GM12892 (cell line): Measurements from ENCODE around the gene RMND1.

Experiments used
- DNase-seq: peaks from one replicate; pipeline ENCODE4 v3.0.0; 2011; ENCODE audit not compliant: insufficient read length
- FAIRE-seq: peaks from 2 replicates; lab custom pipeline; 2011; peaks lifted over from hg19 to GRCh38; lab: Jason Lieb, UNC
- POLR2A ChIP-seq: IDR thresholded peaks from 2 replicates; pipeline ENCODE4 v1.6.1; 2011; ENCODE audit warnings: low read depth, low read length, control low read depth
- POLR2AphosphoS5 ChIP-seq: IDR thresholded peaks from 2 replicates; pipeline ENCODE4 v1.6.1; 2011; ENCODE audit warnings: low read depth, low read length, control low read depth
- TAF1 ChIP-seq: IDR thresholded peaks from 2 replicates; pipeline ENCODE4 v1.6.1; 2011; ENCODE audit warnings: low read depth, mild to moderate bottlenecking, control low read depth, low read length, borderline replicate concordance

The RMND1 gene

GRCh38 chr6:151409260-151409659, 42.7 kb downstream of the RMND1 start:
- DNase-seq (no peak), FAIRE-seq (no peak)
- TF ChIP-seq POLR2A: no peak
- no peak for TF ChIP-seq TAF1
- TF ChIP-seq POLR2AphosphoS5: no peak

- DNase-seq: no peak
Measured at GRCh38 chr6:151408858-151409257, 43.1 kb downstream of the RMND1 start.

GRCh38 chr6:151403919-151404308, 48.0 kb downstream of the RMND1 start:
- FAIRE-seq (no peak), DNase-seq (no peak)
- TF ChIP-seq POLR2A (no peak), TAF1 (no peak), POLR2AphosphoS5 (no peak)

More at GRCh38 chr6:151408858-151409257, 43.1 kb downstream of the RMND1 start:
- TF ChIP-seq POLR2A (no peak), TAF1 (no peak), POLR2AphosphoS5 (no peak)
- FAIRE-seq: no peak

GRCh38 chr6:151402228-151402627, 49.7 kb downstream of the RMND1 start:
- no peak for DNase-seq
- TF ChIP-seq POLR2AphosphoS5: no peak
- no peak for TF ChIP-seq TAF1
- no peak for TF ChIP-seq POLR2A
- no peak for FAIRE-seq

DNA sequence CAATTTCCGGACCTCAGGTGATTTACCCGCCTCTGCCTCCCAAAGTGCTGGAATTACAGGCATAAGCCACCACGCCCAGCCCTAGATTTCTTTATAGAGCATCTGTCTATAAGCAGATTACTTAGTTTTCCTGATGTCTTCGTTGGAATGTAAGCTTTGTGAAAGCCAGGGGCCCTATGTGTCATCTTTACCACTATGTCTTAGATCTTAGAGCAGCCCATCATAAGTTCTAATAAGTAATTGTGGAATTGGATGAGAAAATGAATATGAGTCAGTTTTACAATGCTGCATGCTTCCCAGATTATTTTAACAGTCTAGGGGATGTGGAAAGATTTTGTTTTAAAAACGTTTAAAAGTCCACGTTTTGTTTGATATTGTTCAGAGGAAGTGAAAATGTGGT, 51.5 kb downstream of the RMND1 start:
- DNase-seq (no peak), FAIRE-seq (no peak)
- TF ChIP-seq POLR2A (no peak), POLR2AphosphoS5 (no peak), TAF1 (no peak)

- FAIRE-seq: no peak
Measured at GRCh38 chr6:151399679-151400078, 52.2 kb downstream of the RMND1 start.

GRCh38 chr6:151393410-151393809, 58.5 kb downstream of the RMND1 start:
- no peak for FAIRE-seq

More at GRCh38 chr6:151399679-151400078, 52.2 kb downstream of the RMND1 start:
- no peak for TF ChIP-seq POLR2A
- peak; percentile 14; the same call in 1 of the 2 replicates for TF ChIP-seq POLR2AphosphoS5
- no peak for TF ChIP-seq TAF1
- DNase-seq: no peak

GRCh38 chr6:151392427-151392826, 59.5 kb downstream of the RMND1 start:
- FAIRE-seq (no peak), DNase-seq (no peak)
- no peak for TF ChIP-seq POLR2AphosphoS5
- TF ChIP-seq TAF1: no peak
- no peak for TF ChIP-seq POLR2A

More at GRCh38 chr6:151393410-151393809, 58.5 kb downstream of the RMND1 start:
- DNase-seq: no peak
- TF ChIP-seq TAF1: no peak

DNA sequence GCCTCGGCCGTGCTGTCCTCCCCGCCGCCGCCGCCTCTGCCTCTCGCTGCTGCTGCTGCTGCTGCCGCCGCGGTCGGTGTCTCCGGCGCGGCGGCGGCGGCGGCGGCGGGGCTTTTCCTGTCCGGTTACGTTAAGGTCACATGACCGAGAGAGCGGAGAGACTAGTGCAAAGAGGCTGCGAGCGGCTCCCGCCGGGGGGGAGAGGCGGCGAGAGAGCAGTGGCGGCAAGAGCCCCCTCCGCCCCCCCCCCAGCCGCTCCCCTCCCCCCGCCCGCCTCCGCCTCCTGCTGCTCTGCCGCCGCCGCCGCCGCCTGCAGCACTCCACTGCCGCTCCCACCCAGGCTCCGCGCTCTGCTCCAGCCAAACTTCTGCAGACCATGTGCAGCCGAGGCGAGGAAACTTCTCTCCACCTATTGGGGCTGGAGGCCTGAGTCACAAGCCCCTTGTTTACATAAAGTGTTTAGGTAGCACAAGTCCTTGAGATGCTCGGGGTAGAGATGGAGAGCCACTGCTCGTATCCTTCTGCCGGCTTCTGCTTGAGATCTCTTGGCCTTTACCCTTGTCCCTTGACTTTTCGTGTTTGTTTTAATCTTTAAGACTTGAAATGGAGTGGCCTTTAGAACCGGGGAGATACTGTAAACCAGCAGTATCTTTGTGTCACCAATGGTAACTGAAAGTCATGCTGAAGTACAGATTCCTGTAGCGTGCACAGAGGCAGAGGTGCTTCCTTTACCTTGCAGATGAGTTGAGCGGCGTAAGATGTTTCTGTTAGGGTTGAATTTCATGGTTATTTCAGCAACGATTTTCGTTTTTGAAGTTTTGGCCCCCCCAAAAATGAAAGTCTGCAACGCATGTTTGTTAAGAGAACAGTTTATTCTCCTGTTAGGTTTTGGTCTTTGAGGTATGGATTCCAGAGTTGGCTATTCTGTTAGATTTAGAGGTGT, 60.2 kb downstream of the RMND1 start, which contains the start of gene ZBTB2:
ZBTB2 (minus strand) TSS at position 89 of the 943 bp plus-strand sequence. CDS start 17,922 bp downstream, outside the sequence.
- DNase-seq: peak; percentile 39
- FAIRE-seq: peak; percentile 83
- TF ChIP-seq TAF1: no peak
- TF ChIP-seq POLR2A: peak; percentile 4; the same call in 1 of the 2 replicates

DNA sequence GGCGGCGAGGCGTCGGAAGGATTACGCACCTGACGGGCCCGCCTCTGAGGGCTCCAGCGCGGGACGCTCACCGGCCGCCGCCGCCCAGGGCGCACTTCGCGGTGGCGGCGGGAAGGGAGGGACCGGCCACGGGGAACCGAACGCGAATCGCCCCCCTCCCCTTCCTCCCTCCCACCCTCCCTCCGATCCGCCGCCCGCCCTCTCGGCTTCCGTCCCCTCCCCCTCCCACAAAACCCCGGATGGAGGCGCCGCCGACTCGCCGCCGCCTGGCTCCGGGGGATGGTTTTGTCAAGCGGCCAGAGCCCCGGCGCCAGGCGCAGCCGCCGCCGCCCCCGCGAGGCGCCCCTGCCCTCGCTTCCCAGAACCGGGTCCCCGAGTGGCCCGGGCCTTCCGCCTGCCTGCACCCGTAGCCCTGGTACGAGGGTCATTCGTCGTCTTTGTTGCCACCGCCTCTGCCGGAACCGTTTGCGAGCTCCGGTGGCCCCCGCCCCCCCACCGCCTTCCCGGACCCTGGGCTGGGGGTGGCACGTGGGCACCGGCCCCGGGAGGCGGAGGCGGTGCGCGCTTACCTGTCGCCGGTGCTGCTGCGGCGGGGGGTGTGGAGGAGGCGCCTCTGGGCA, 61.0 kb downstream of the RMND1 start:
- DNase-seq (peak; percentile 54), FAIRE-seq (no peak)
- peak; percentile 1; the same call in 1 of the 2 replicates for TF ChIP-seq TAF1
- peak; percentile 68 for TF ChIP-seq POLR2AphosphoS5
- peak; percentile 74; the same call in 1 of the 2 replicates for TF ChIP-seq POLR2A

DNA sequence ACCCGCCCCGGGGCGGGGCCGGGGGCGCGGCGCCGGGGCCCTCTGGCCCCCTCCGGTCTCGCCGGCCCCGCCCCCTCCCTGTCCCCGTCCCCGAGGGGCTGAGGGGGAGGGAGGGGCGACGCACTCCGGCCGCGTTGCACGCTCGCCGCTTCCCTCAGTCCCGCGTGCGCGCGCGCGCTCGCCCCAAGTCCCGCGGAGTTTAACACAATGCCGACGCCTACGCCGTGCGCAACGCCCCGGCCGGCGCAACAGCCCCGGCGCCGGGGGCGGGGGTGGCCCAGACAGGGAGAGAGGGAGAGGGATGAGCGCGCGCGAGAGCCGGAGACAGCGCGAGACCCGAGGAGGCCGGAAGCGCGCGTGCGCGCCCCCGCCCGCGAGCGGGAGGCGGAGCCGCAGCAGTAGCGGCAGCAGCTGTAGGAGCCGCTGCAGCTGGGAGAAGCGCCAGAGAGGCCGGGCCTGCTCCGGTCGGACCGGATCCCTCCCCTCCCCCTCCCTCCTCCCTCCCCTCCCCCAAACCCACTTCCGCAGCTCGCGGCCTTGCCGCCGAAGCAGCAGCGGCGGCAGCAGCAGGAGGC, 61.6 kb downstream of the RMND1 start:
- peak; percentile 98 for FAIRE-seq
- DNase-seq: peak; percentile 87
- TF ChIP-seq POLR2AphosphoS5: peak; percentile 65; the same call in 1 of the 2 replicates
- TF ChIP-seq TAF1: peak; percentile 88
- TF ChIP-seq POLR2A: peak; percentile 36; the same call in 1 of the 2 replicates
